KMS-11 (cell line): ENCODE data around the gene ADPRM.

Experiments used
- H2AFZ ChIP-seq: fragments of 200-600 bp; sonication (generic); 2 replicates; pipeline ENCODE4 v1.6.1; 2016; ENCODE audit warnings: antibody characterized with exemption, mixed run types, low read depth
- H3K27ac ChIP-seq: fragments of 200-600 bp; sonication (generic); 2 replicates; pipeline ENCODE4 v1.6.1; 2016; ENCODE audit warnings: mild to moderate bottlenecking, mixed run types
- H3K27me3 ChIP-seq: fragments of 200-600 bp; sonication (generic); 2 replicates; pipeline ENCODE4 v1.6.1; 2017; ENCODE audit warnings: mild to moderate bottlenecking, low read depth, mixed run types, moderate library complexity; ENCODE audit not compliant: insufficient read depth
- H3K36me3 ChIP-seq: fragments of 200-600 bp; sonication (generic); 2 replicates; pipeline ENCODE4 v1.6.1; 2017; ENCODE audit warnings: mild to moderate bottlenecking, mixed run types; ENCODE audit not compliant: insufficient read depth
- H3K4me1 ChIP-seq: fragments of 200-600 bp; sonication (generic); 2 replicates; pipeline ENCODE4 v1.6.1; 2016; ENCODE audit warnings: mild to moderate bottlenecking, low read depth, mixed run types; ENCODE audit not compliant: poor library complexity, severe bottlenecking
- H3K4me2 ChIP-seq: fragments of 200-600 bp; sonication (generic); 2 replicates; pipeline ENCODE4 v1.7.0; 2016; ENCODE audit warnings: mild to moderate bottlenecking, mixed run types
- H3K4me3 ChIP-seq: fragments of 200-600 bp; sonication (generic); IDR thresholded peaks from 2 replicates; pipeline ENCODE4 v1.6.1; 2017; ENCODE audit warnings: low read depth, low read length, mixed read lengths; ENCODE audit not compliant: insufficient read depth
- H3K79me2 ChIP-seq: fragments of 200-600 bp; sonication (generic); 2 replicates; pipeline ENCODE4 v1.6.1; 2016; ENCODE audit warnings: low read depth, mixed run types; ENCODE audit not compliant: insufficient read depth
- H3K9ac ChIP-seq: fragments of 200-600 bp; sonication (generic); 2 replicates; pipeline ENCODE4 v1.6.1; 2016; ENCODE audit warnings: mild to moderate bottlenecking, mixed run types
- H4K20me1 ChIP-seq: fragments of 200-600 bp; sonication (generic); 2 replicates; pipeline ENCODE4 v1.6.1; 2016; ENCODE audit warnings: mild to moderate bottlenecking, mixed run types; ENCODE audit not compliant: insufficient read depth
- CTCF ChIP-seq: fragments of 200-600 bp; sonication (generic); conservative IDR thresholded peaks from 2 replicates; pipeline ENCODE4 v1.6.1; 2017; ENCODE audit warnings: low read depth, mild to moderate bottlenecking, antibody characterized with exemption, low read length, moderate library complexity, mixed read lengths

The ADPRM gene

GRCh38 chr17:10705727-10706126 lies 8.3 kb downstream of the ADPRM start:
- Histone ChIP-seq H3K9ac (no peak overlapping the region), H3K4me1 (no peaks in the 10 kb centered on the region), H2AFZ (no peak overlapping the region), H3K79me2 (no peaks in the 10 kb centered on the region), H3K4me3 (no peak overlapping the region), H3K4me2 (no peak overlapping the region), H3K27ac (no peak overlapping the region), H3K27me3 (no peaks in the 10 kb centered on the region), H3K36me3 (no peaks in the 10 kb centered on the region), H4K20me1 (no peaks in the 10 kb centered on the region)
- TF ChIP-seq CTCF: no peak

GRCh38 chr17:10713318-10713717 lies 15.9 kb downstream of the ADPRM start:
- no peak for TF ChIP-seq CTCF

GRCh38 chr17:10716218-10716617 lies 18.8 kb downstream of the ADPRM start:
- Histone ChIP-seq H3K4me3 (no peak overlapping the region), H3K27me3 (no peaks in the 10 kb centered on the region), H3K27ac (no peak overlapping the region), H3K36me3 (no peaks in the 10 kb centered on the region), H4K20me1 (no peaks in the 10 kb centered on the region), H3K9ac (no peak overlapping the region), H3K79me2 (no peaks in the 10 kb centered on the region), H3K4me1 (no peaks in the 10 kb centered on the region), H2AFZ (no peak overlapping the region), H3K4me2 (no peak overlapping the region)
- no peak for TF ChIP-seq CTCF

More at GRCh38 chr17:10713318-10713717, 15.9 kb downstream of the ADPRM start:
- no peak overlapping the region for H3K9ac ChIP-seq
- H3K4me1 ChIP-seq: no peaks in the 10 kb centered on the region
- no peaks in the 10 kb centered on the region for H4K20me1 ChIP-seq
- no peak overlapping the region for H3K4me2 ChIP-seq
- no peaks in the 10 kb centered on the region for H3K79me2 ChIP-seq
- no peaks in the 10 kb centered on the region for H3K27me3 ChIP-seq
- H3K36me3 ChIP-seq: no peaks in the 10 kb centered on the region
- H3K4me3 ChIP-seq: no peak overlapping the region
- no peak overlapping the region for H2AFZ ChIP-seq
- H3K27ac ChIP-seq: no peak overlapping the region

- no peak overlapping the region for H3K27ac ChIP-seq
- no peaks in the 10 kb centered on the region for H3K4me1 ChIP-seq
- H3K4me2 ChIP-seq: no peak overlapping the region
- no peaks in the 10 kb centered on the region for H3K79me2 ChIP-seq
- no peak overlapping the region for H3K4me3 ChIP-seq
- TF ChIP-seq CTCF: no peak
- H3K9ac ChIP-seq: no peak overlapping the region
- H4K20me1 ChIP-seq: no peaks in the 10 kb centered on the region
- H3K36me3 ChIP-seq: no peaks in the 10 kb centered on the region
- no peak overlapping the region for H2AFZ ChIP-seq
- no peaks in the 10 kb centered on the region for H3K27me3 ChIP-seq
These were observed 21.2 kb downstream of the ADPRM start for GRCh38 chr17:10718547-10718946.
